Limb (tissue), 2 donors: ENCODE measurements around the gene RNF8.
"Not testable (repeated sequence)": the region's sequence is repeated elsewhere in the genome, so short reads cannot be mapped to it uniquely, and the experiment has no call there.

Experiments
- DNase-seq, 2 donors: peaks; one replicate each; pipeline ENCODE4 v3.0.0-alpha.2; 2016; ENCODE audit errors: extremely low spot score in 2 of 2

RNF8 gene

GRCh38 chr6:37443216-37443542, 89.4 kb downstream of the RNF8 start:
- DNase-seq: not testable (repeated sequence)
